Lower leg skin (tissue), 4 donors: ENCODE results near the gene LAMC3. TPM values are rescaled to one million over a fixed set of nuclear protein-coding genes. Genes with fewer than 3 reads are reported as not detected.

Source experiments
- DNase-seq, 2 donors: peaks; one replicate each; pipeline ENCODE4 v3.0.0-alpha.2; 2019; ENCODE audit warnings: low spot score in 2 of 2
- H3K4me3 ChIP-seq: fragments of 200-600 bp; sonication (generic); 2 replicates; pipeline ENCODE4 v1.5.1; 2017; ENCODE audit warnings: mild to moderate bottlenecking, low read depth; ENCODE audit not compliant: poor library complexity, severe bottlenecking
- POLR2A ChIP-seq, 2 donors: fragments of 450-650 bp; IDR thresholded peaks; one replicate each; pipeline ENCODE4 v1.6.1; 2016 to 2017; ENCODE audit warnings: antibody characterized with exemption in 2 of 2, mild to moderate bottlenecking in 1 of 2, moderate library complexity in 1 of 2
- WGBS, 2 donors: methylation state at CpG; one replicate each; pipeline ENCODE4 v1.1.5; 2018; 5-methylcytosine and 5-hydroxymethylcytosine counted together
- intact Hi-C: fragments of 100-400 bp; cut with DNase I; formaldehyde crosslinking; loops from one replicate; pipeline ENCODE4 v1.15.0; 2023; ENCODE audit warnings: low total_unique reads
- total RNA-seq, 4 donors: library from RNA; depleted of rRNA; stranded (reverse); fragments of >200 nt; gene quantifications; one replicate each; pipeline ENCODE4 v1.1.0, GENCODE V29; 2016
- TF ChIP-seq, protein P1 (sequence below), 3 donors: fragments of 450-650 bp; IDR thresholded peaks; one replicate each; pipeline ENCODE4 v1.5.1; 2016; ENCODE audit warnings: antibody characterized with exemption in 3 of 3, mild to moderate bottlenecking in 3 of 3, moderate library complexity in 2 of 3

Gene LAMC3
- total RNA-seq, 4 donors from 2014 or later, result 9.1 to 23.0 (median 11.2) TPM

DNA sequence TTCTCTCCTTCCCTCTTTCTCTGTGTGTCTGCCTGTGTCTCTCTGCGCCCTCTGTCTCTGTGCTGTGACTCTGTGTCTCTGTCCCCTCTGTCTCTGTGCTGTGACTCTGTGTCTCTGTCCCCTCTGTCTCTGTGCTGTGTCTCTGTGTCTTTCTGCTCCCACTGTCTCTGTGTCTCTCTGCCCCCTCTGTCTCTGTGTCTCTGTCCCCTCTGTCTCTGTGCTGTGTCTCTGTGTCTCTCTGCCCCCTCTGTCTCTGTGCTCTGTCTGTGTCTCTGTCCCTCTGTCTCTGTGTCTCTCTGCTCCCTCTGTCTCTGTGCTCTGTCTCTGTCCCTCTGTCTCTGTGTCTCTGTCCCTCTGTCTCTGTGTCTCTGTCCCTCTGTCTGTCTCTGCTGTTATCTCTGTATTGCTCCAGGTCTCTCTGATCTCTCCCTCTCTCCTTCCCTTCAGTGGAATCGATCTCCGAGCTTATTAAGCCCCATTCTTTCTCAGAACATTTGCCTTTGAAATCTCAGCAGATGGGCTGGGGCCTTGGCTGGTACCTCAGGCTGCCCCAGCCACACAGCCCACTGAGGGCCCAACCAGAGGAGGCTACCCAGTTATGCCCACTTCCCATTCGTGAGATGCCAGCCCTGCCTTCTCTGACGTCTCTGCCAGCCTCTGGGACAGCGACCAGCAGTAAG is 36.6 kb upstream of the LAMC3 start:
- no peak for DNase-seq
- TF ChIP-seq, protein P1, sequence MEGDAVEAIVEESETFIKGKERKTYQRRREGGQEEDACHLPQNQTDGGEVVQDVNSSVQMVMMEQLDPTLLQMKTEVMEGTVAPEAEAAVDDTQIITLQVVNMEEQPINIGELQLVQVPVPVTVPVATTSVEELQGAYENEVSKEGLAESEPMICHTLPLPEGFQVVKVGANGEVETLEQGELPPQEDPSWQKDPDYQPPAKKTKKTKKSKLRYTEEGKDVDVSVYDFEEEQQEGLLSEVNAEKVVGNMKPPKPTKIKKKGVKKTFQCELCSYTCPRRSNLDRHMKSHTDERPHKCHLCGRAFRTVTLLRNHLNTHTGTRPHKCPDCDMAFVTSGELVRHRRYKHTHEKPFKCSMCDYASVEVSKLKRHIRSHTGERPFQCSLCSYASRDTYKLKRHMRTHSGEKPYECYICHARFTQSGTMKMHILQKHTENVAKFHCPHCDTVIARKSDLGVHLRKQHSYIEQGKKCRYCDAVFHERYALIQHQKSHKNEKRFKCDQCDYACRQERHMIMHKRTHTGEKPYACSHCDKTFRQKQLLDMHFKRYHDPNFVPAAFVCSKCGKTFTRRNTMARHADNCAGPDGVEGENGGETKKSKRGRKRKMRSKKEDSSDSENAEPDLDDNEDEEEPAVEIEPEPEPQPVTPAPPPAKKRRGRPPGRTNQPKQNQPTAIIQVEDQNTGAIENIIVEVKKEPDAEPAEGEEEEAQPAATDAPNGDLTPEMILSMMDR (IDR thresholded peaks at IDR 0.05), result no peak
- TF ChIP-seq POLR2A (IDR thresholded peaks at IDR 0.05), result no peak
- intact Hi-C loops, result no loop called here
- H3K4me3 ChIP-seq, result no peak overlapping the region
- WGBS, 2 donors, result 62 to 67% methylated on average over 6 of the region's 6 CpGs

DNA sequence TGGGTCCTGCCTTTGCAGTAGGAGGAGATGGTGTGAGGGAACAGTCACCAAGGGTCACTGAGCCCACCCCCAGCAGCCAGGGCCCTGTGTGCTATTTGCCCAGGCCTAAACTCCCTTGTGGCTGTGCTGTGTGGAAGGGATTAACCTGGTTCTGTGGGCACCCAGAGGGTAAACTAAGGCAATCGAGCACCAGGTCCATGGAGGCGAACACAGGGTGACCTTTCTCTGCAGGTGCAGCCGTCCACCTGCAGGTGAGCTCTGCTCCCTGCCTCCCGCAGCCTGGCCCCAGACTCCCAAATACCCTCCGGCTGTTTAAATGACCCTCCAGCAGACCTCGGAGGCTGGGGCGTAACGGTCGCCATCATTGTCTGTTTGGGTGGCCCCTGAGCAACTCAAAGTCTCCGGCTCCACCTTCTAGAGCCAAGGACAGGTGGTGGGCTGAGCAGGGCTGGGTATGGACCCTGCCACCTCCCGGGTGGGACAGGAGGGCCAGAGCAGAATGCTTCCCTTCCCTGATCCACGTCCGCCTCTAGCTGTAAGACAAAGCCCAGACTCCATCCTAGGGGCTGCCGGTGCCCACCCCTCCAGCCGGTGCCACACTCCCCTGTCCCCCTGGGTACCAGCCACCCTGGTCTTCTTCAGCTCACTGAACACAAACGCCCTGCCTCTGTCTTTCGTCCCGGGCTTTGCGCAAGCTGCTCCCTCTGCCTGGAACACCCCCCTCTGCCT is 35.9 kb upstream of the LAMC3 start:
- no peak for DNase-seq
- intact Hi-C loops, result no loop called here
- WGBS, 2 donors, result 69 to 71% methylated on average over 16 to 19 of the region's 19 CpGs
- no peak overlapping the region for H3K4me3 ChIP-seq
- no peak for TF ChIP-seq POLR2A (IDR thresholded peaks at IDR 0.05)
- TF ChIP-seq, protein P1 (IDR thresholded peaks at IDR 0.05), result no peak

DNA sequence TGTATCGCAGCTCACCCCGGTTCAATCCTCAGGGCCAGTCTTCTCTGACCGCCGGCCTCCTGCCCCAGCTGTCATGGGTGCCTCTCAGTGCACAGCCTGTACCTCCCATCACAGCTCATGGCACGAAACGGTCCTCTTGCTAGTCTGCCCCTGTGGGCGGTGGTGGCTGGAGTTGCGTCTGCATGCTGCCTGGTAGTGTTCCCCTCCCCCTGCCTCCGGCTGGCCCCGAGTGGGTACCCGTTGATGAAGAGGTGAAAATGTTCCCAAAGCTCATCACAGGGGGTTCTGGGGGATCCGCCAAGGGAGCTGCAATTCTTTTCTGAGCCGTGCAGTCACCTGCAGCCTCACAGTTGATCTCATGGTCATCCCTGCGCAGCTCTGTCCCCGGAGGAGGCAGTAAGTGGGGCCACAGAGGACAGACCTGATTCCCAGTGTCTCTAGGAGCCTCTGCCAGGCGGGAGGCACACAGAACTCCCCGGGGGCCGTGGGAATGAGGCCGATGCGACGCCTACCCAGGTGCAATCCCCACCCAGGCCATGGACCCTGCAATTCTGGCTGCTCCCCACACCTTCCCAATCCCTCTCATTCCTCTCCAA is 35.2 kb upstream of the LAMC3 start:
- 50 to 61% methylated on average over 21 of the region's 21 CpGs for WGBS, 2 donors
- TF ChIP-seq, protein P1 (IDR thresholded peaks at IDR 0.05), result no peak
- no peak for TF ChIP-seq POLR2A (IDR thresholded peaks at IDR 0.05)
- intact Hi-C loops, result no loop called here
- no peak for DNase-seq
- no peak overlapping the region for H3K4me3 ChIP-seq

DNA sequence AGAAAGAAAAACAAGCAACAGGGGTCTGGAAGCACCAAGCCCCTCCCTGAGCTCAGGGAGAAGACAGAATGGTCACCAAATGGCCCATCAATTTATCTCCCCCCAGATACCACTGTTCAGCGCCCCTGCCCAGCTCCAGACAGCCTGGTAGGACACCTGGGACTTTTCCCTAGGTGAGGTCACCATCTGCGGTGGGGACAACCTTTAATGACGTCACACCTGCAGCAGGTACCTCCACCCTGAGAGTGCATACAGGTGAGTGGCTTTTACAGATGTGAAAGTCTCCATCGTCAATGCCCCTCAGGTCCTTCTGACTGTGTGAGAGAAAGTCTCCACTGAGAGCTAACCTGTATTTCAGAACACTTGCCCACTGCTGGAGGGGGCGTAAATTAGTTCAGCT is 34.3 kb upstream of the LAMC3 start:
- TF ChIP-seq, protein P1 (IDR thresholded peaks at IDR 0.05), result no peak
- no peak for DNase-seq
- intact Hi-C loops, result no loop called here
- 75 to 91% methylated on average over 5 of the region's 5 CpGs for WGBS, 2 donors
- no peak overlapping the region for H3K4me3 ChIP-seq

DNA sequence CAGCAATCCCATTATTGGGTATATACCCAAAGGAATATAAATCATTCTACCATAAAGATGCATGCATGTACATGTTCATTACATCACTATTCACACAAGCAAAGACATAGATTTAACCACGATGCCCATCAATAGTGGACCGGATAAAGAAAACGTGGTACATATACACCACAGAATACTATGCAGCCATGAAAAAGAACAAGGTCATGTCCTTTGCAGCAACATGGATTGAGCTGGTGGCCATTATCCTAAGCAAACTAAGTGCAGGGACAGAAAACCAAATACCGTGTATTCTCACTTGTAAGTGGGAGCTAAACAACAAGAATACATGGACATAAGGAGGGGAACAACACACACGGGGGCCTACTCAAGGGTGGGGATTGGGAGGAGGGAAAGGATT is 33.8 kb upstream of the LAMC3 start:
- H3K4me3 ChIP-seq, result no peak overlapping the region
- 86 to 89% methylated on average over 5 of the region's 5 CpGs for WGBS, 2 donors
- intact Hi-C loops, result no loop called here
- no peak for DNase-seq
- TF ChIP-seq, protein P1 (IDR thresholded peaks at IDR 0.05), result no peak
- no peak for TF ChIP-seq POLR2A (IDR thresholded peaks at IDR 0.05)
